H1 (cell line): Measurements from ENCODE around the gene SLC28A2. TPM values are rescaled to one million over a fixed set of nuclear protein-coding genes. Genes with fewer than 3 reads are reported as not detected.

Experiments used
- CTCF ChIA-PET: fragments of 300-600 bp; sonication (Branson Sonifier 250); formaldehyde crosslinking; loops from one replicate; lab custom pipeline; 2021; ENCODE audit not compliant: partially characterized antibody; lab: Charles Lee
- POLR2A ChIA-PET: fragments of 300-600 bp; sonication (Branson Sonifier 250); formaldehyde crosslinking; loops from one replicate; lab custom pipeline; 2021; ENCODE audit warnings: inconsistent platforms; ENCODE audit not compliant: partially characterized antibody; lab: Charles Lee
- DNase-seq, 2 experiments: peaks; one replicate each; pipeline versions ENCODE4 v3.0.0 to v3.0.0-alpha.2; 2010 to 2022; ENCODE audit warnings: low spot score in 2 of 2, low read depth in 1 of 2, mixed read lengths in 1 of 2
- FAIRE-seq: peaks from 2 replicates; lab custom pipeline; 2011; peaks lifted over from hg19 to GRCh38; lab: Jason Lieb, UNC
- H2AFZ ChIP-seq: 2 replicates; pipeline ENCODE4 v1.8.1; 2012; ENCODE audit warnings: low read length, inconsistent platforms
- H2AK5ac ChIP-seq: 2 replicates; pipeline ENCODE4 v1.6.1; 2013; ENCODE audit warnings: low read depth, low read length
- H2BK120ac ChIP-seq: replicated peaks from 2 replicates; pipeline ENCODE3; 2013; ENCODE audit warnings: low read depth, low read length, inconsistent platforms
- H2BK12ac ChIP-seq: 2 replicates; pipeline ENCODE4 v1.6.1; 2013; ENCODE audit warnings: low read depth, low read length
- H2BK15ac ChIP-seq: 2 replicates; pipeline ENCODE4 v1.6.1; 2013; ENCODE audit warnings: low read length
- H2BK20ac ChIP-seq: 2 replicates; pipeline ENCODE4 v1.6.1; 2013; ENCODE audit warnings: low read length
- H2BK5ac ChIP-seq: 2 replicates; pipeline ENCODE4 v1.6.1; 2013; ENCODE audit warnings: low read depth, low read length
- H3K14ac ChIP-seq: 2 replicates; pipeline ENCODE4 v1.6.1; 2013; ENCODE audit warnings: inconsistent platforms; ENCODE audit not compliant: insufficient read length
- H3K18ac ChIP-seq: 2 replicates; pipeline ENCODE4 v1.6.1; 2013; ENCODE audit warnings: low read length; ENCODE audit errors: extremely low read depth
- H3K23ac ChIP-seq: 2 replicates; pipeline ENCODE4 v1.6.1; 2013; ENCODE audit warnings: inconsistent platforms; ENCODE audit not compliant: insufficient read length
- H3K23me2 ChIP-seq: 2 replicates; pipeline ENCODE4 v1.6.1; 2013; ENCODE audit warnings: low read depth, low read length
- H3K27ac ChIP-seq: 2 replicates; pipeline ENCODE4 v1.6.1; 2011; ENCODE audit warnings: low read depth, low read length, inconsistent platforms
- H3K27me3 ChIP-seq, 4 experiments: replicated peaks in 1 of 4; 1 replicate in 1 of 4; 2 replicates in 3 of 4; pipeline versions ENCODE4 v1.6.1 to v1.8.1; 2011 to 2013; ENCODE audit warnings: low read length in 3 of 4, mild to moderate bottlenecking in 3 of 4, inconsistent platforms in 2 of 4, mixed read lengths in 2 of 4, moderate library complexity in 1 of 4; ENCODE audit not compliant: control insufficient read depth in 3 of 4, insufficient read depth in 3 of 4; ENCODE audit errors: extremely low read depth in 1 of 4
- H3K36me3 ChIP-seq, 4 experiments: 2 replicates each; pipeline versions ENCODE4 v1.6.1 to v1.8.1; 2011 to 2013; ENCODE audit warnings: mild to moderate bottlenecking in 4 of 4, low read length in 3 of 4, moderate library complexity in 2 of 4, control low read depth in 1 of 4, inconsistent platforms in 1 of 4; ENCODE audit not compliant: insufficient read depth in 4 of 4, control insufficient read depth in 2 of 4
- H3K4ac ChIP-seq: replicated peaks from 2 replicates; pipeline ENCODE3; 2013; ENCODE audit warnings: low read length, low read depth, mixed read lengths, inconsistent platforms; ENCODE audit not compliant: insufficient read length
- H3K4me1 ChIP-seq, 4 experiments: replicated peaks in 1 of 4; 1 replicate in 1 of 4; 2 replicates in 3 of 4; pipeline versions ENCODE4 v1.6.1 to v1.8.1; 2011 to 2013; ENCODE audit warnings: low read length in 3 of 4, inconsistent platforms in 2 of 4, mixed read lengths in 1 of 4; ENCODE audit not compliant: insufficient read depth in 4 of 4, control insufficient read depth in 3 of 4
- H3K4me2 ChIP-seq, 2 experiments: 2 replicates each; pipeline versions ENCODE4 v1.6.1 to v1.8.1; 2011 to 2013; ENCODE audit warnings: low read depth in 2 of 2, low read length in 2 of 2, control low read depth in 1 of 2, inconsistent platforms in 1 of 2, mild to moderate bottlenecking in 1 of 2; ENCODE audit not compliant: insufficient read depth in 1 of 2
- H3K4me3 ChIP-seq, 4 experiments: fragments of 200-600, 300-600 bp in 1 of 4; sonication (generic), shearing (Covaris generic), sonication (Bioruptor Twin) in 1 of 4; 2 replicates each; pipeline versions ENCODE4 v1.5.1 to v1.8.1; 2011 to 2016; ENCODE audit warnings: low read length in 4 of 4, low read depth in 3 of 4, control low read depth in 2 of 4, inconsistent platforms in 2 of 4, mild to moderate bottlenecking in 2 of 4, mixed read lengths in 1 of 4, moderate library complexity in 1 of 4; ENCODE audit not compliant: insufficient read depth in 2 of 4; ENCODE audit errors: extremely low read depth in 1 of 4
- H3K56ac ChIP-seq: replicated peaks from 2 replicates; pipeline ENCODE3; 2013; ENCODE audit warnings: low read depth, mild to moderate bottlenecking, mixed read lengths, low read length, inconsistent platforms; ENCODE audit not compliant: insufficient read length
- H3K79me1 ChIP-seq: 2 replicates; pipeline ENCODE4 v1.6.1; 2013; ENCODE audit warnings: low read depth, low read length, control low read depth
- H3K79me2 ChIP-seq, 2 experiments: 2 replicates each; pipeline versions ENCODE4 v1.6.1 to v1.8.1; 2012 to 2013; ENCODE audit warnings: low read length in 2 of 2, mild to moderate bottlenecking in 2 of 2, inconsistent platforms in 1 of 2; ENCODE audit not compliant: insufficient read depth in 2 of 2, control insufficient read depth in 1 of 2
- H3K9ac ChIP-seq, 4 experiments: replicated peaks in 1 of 4; 1 replicate in 1 of 4; 2 replicates in 3 of 4; pipeline versions ENCODE4 v1.6.1 to v1.8.1; 2011 to 2013; ENCODE audit warnings: low read depth in 3 of 4, low read length in 3 of 4, control low read depth in 2 of 4, mild to moderate bottlenecking in 2 of 4, moderate library complexity in 2 of 4, inconsistent platforms in 1 of 4; ENCODE audit errors: extremely low read depth in 1 of 4
- H3K9me3 ChIP-seq, 2 experiments: 2 replicates each; pipeline versions ENCODE4 v1.6.1 to v1.8.1; 2012 to 2013; ENCODE audit warnings: mild to moderate bottlenecking in 2 of 2, moderate library complexity in 2 of 2, control low read depth in 1 of 2, inconsistent platforms in 1 of 2, low read depth in 1 of 2, low read length in 1 of 2, mixed read lengths in 1 of 2; ENCODE audit not compliant: insufficient read depth in 2 of 2
- H4K20me1 ChIP-seq, 2 experiments: replicated peaks in 1 of 2; 2 replicates each; pipeline versions ENCODE3 to v1.8.1; 2011 to 2013; ENCODE audit warnings: inconsistent platforms in 2 of 2, low read length in 2 of 2, mild to moderate bottlenecking in 1 of 2; ENCODE audit not compliant: insufficient read depth in 2 of 2, control insufficient read depth in 1 of 2
- H4K5ac ChIP-seq: 2 replicates; pipeline ENCODE4 v1.6.1; 2013; ENCODE audit warnings: low read length, low read depth, mixed read lengths, inconsistent platforms; ENCODE audit not compliant: insufficient read length
- H4K8ac ChIP-seq: 2 replicates; pipeline ENCODE4 v1.8.0; 2013; ENCODE audit warnings: mild to moderate bottlenecking, moderate library complexity, low read length, inconsistent platforms; ENCODE audit not compliant: insufficient read depth; ENCODE audit errors: extremely low read depth
- H4K91ac ChIP-seq: replicated peaks from 2 replicates; pipeline ENCODE3; 2013; ENCODE audit warnings: low read length, mixed read lengths, inconsistent platforms; ENCODE audit not compliant: insufficient read length
- BACH1 ChIP-seq: IDR thresholded peaks from 2 replicates; pipeline ENCODE4 v1.6.1; 2012; ENCODE audit warnings: low read length, improper control_type of control experiment
- BCL11A ChIP-seq, 2 experiments: IDR thresholded peaks; one replicate each; pipeline ENCODE4 v1.6.1; 2011; ENCODE audit warnings: low read depth in 2 of 2, low read length in 2 of 2, mild to moderate bottlenecking in 2 of 2
- EP300 ChIP-seq, 2 experiments: IDR thresholded peaks; 1 replicate in 1 of 2; 2 replicates in 1 of 2; pipeline ENCODE4 v1.6.1; 2011 to 2012; ENCODE audit warnings: low read depth in 2 of 2, low read length in 2 of 2, mild to moderate bottlenecking in 2 of 2, borderline replicate concordance in 1 of 2, inconsistent platforms in 1 of 2, moderate library complexity in 1 of 2
- FOSL1 ChIP-seq: IDR thresholded peaks from 2 replicates; pipeline ENCODE4 v1.6.1; 2011; ENCODE audit warnings: mild to moderate bottlenecking, low read depth, low read length, moderate library complexity; ENCODE audit not compliant: insufficient read depth
- MAFK ChIP-seq: IDR thresholded peaks from 2 replicates; pipeline ENCODE4 v1.6.1; 2012; ENCODE audit warnings: low read depth, mild to moderate bottlenecking, improper control_type of control experiment, low read length
- PHF8 ChIP-seq: fragments of 200-600 bp; sonication (generic); conservative IDR thresholded peaks from 2 replicates; pipeline ENCODE4 v1.7.1; 2012; ENCODE audit warnings: low read depth, mild to moderate bottlenecking, inconsistent platforms, low read length, moderate library complexity
- ZNF274 ChIP-seq: IDR thresholded peaks from 2 replicates; pipeline ENCODE4 v1.7.0; 2012; ENCODE audit warnings: low read length, borderline replicate concordance; ENCODE audit errors: extremely low read depth
- WGBS, 2 experiments: shearing (Covaris generic) in 1 of 2; methylation state at CpG; one replicate each; pipeline versions ENCODE4 v1.1.6 to v1.1.7; 2013 to 2015; ENCODE audit warnings: low lambda C conversion rate in 2 of 2, mixed read lengths in 2 of 2, inconsistent platforms in 1 of 2, low coverage in 1 of 2, missing lambda C conversion rate in 1 of 2; ENCODE audit not compliant: insufficient replicate concordance in 2 of 2, insufficient coverage in 1 of 2, insufficient read length in 1 of 2; ENCODE audit errors: extremely low coverage in 1 of 2, missing lambda C conversion rate in 1 of 2; 5-methylcytosine and 5-hydroxymethylcytosine counted together
- polyA plus RNA-seq, 7 experiments: library from polyadenylated mRNA; depleted of rRNA in 3 of 7; stranded (reverse) in 5 of 7; unstranded in 2 of 7; fragments of >200 nt in 5 of 7; fragments of 200-250 nt in 2 of 7; gene quantifications; 1 replicate in 5 of 7; 2 replicates in 1 of 7; 4 replicates in 1 of 7; pipeline versions ENCODE4 v1.2.1 to v1.2.3, GENCODE V29; 2011 to 2013; ENCODE audit warnings: missing spikeins in 2 of 7, mixed read lengths in 2 of 7
- total RNA-seq: library from RNA; stranded (reverse); fragmentation: NEBNext Ultra II Directional; extraction: Animal tissue kit (Norgen Biotek cat#: 25700); gene quantifications from 2 replicates; pipeline ENCODE4 v1.2.1, GENCODE V29; 2021
- TF ChIP-seq, protein P1 (sequence below): IDR thresholded peaks from 2 replicates; pipeline ENCODE4 v1.6.1; 2012; ENCODE audit warnings: inconsistent platforms
- TF ChIP-seq, protein P2 (sequence below): IDR thresholded peaks from 2 replicates; pipeline ENCODE4 v1.6.1; 2011; ENCODE audit warnings: low read length, improper control_type of control experiment
- TF ChIP-seq, protein P3 (sequence below): IDR thresholded peaks from 2 replicates; pipeline ENCODE4 v1.6.1; 2012; ENCODE audit warnings: inconsistent platforms

SLC28A2 gene
- total and polyA plus RNA-seq, 2 of the 8 experiments (the other 6 are each of a cell fraction or from before 2014, with no cell fraction given), result 0.11 TPM; not detected in 1

DNA sequence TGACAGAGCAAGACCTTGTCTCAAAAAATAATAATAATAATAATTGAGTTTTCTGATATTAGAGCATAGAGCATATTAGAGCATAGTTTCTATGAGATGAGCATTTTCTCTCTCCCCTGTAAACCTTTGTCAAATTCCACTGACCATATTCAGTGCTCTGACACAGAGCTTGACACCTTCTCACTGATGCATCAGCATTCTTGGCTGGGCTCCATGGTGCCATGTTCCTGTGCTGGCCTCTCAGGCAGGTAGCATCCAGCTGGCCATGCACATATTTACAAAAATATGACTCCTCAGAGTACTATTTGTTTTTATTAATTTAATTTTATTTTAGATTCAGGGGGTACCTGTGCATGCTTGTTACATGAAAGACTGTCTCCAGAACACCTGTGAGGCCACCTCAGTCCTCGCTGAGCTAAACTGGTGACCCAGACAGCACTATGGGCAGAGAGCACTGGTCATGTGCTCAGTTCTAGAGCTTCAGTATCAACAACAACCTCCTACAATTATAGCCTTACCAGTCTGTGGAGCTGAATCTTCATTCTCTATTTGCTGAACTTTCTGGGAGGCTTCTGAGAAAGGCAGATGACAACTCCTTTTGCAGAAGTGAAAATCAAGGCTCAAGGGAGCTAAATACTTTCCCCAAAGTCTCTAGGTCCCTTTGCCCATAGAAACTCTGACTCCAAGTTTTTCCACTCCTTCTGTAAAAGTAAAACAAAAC, 21.6 kb upstream of the SLC28A2 start:
- no peaks in the 10 kb centered on the region for H3K27me3 ChIP-seq
- no peak overlapping the region for H3K56ac ChIP-seq
- no peak overlapping the region for H2BK120ac ChIP-seq
- no peak overlapping the region for H3K18ac ChIP-seq
- H4K91ac ChIP-seq, result no peak overlapping the region
- H2BK15ac ChIP-seq, result no peak overlapping the region
- H2AFZ ChIP-seq, result no peak overlapping the region
- H3K9ac ChIP-seq, result no peak overlapping the region
- H3K23ac ChIP-seq, result no peak overlapping the region
- no peak overlapping the region for H4K5ac ChIP-seq
- peaks cover 5 to 17% of the 10 kb centered on the region in 2 experiments; a peak in 2 of 4 replicates for H3K9me3 ChIP-seq
- no peak for FAIRE-seq
- no peaks in the 10 kb centered on the region for H3K36me3 ChIP-seq
- no peak overlapping the region for H3K4me2 ChIP-seq
- no peaks in the 10 kb centered on the region for H3K79me1 ChIP-seq
- no peak for DNase-seq
- H3K23me2 ChIP-seq, result no peaks in the 10 kb centered on the region
- H2BK5ac ChIP-seq, result no peak overlapping the region
- H3K4ac ChIP-seq, result no peak overlapping the region
- H3K79me2 ChIP-seq, result no peaks in the 10 kb centered on the region
- no peaks in the 10 kb centered on the region for H3K4me1 ChIP-seq
- no peak overlapping the region for H3K14ac ChIP-seq
- H4K8ac ChIP-seq, result no peak overlapping the region
- H2AK5ac ChIP-seq, result no peak overlapping the region
- ChIA-PET CTCF (interaction anchor here (1.3 to 2.8 kb wide), 8 partner anchors 9 to 33 kb away, joined by 3 to 11 read pairs (median 6); partner anchors contain the start of gene SLC28A2), POLR2A (no interaction called here)
- H2BK20ac ChIP-seq, result no peak overlapping the region
- H3K4me3 ChIP-seq, result no peak overlapping the region
- WGBS, 2 experiments, result 0% methylated on average over 1 of the region's 1 CpG; no CpG with 5 or more reads in 1 of the 2 experiments
- no peak overlapping the region for H3K27ac ChIP-seq
- no peaks in the 10 kb centered on the region for H4K20me1 ChIP-seq
- H2BK12ac ChIP-seq, result no peak overlapping the region
- no peak for TF ChIP-seq BACH1
- TF ChIP-seq EP300 (IDR thresholded peaks at IDR 0.05; ENCODE audit: borderline replicate concordance in 1 of 2, low read depth in 2 of 2, low read length in 2 of 2), result no peak
- no peak for TF ChIP-seq FOSL1
- no peak for TF ChIP-seq ZNF274
- TF ChIP-seq, protein P1, sequence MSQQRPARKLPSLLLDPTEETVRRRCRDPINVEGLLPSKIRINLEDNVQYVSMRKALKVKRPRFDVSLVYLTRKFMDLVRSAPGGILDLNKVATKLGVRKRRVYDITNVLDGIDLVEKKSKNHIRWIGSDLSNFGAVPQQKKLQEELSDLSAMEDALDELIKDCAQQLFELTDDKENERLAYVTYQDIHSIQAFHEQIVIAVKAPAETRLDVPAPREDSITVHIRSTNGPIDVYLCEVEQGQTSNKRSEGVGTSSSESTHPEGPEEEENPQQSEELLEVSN, result no peak
- TF ChIP-seq, protein P2, sequence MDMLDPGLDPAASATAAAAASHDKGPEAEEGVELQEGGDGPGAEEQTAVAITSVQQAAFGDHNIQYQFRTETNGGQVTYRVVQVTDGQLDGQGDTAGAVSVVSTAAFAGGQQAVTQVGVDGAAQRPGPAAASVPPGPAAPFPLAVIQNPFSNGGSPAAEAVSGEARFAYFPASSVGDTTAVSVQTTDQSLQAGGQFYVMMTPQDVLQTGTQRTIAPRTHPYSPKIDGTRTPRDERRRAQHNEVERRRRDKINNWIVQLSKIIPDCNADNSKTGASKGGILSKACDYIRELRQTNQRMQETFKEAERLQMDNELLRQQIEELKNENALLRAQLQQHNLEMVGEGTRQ, result no peak
- TF ChIP-seq, protein P3, sequence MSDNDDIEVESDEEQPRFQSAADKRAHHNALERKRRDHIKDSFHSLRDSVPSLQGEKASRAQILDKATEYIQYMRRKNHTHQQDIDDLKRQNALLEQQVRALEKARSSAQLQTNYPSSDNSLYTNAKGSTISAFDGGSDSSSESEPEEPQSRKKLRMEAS, result no peak
- TF ChIP-seq MAFK, result no peak
- TF ChIP-seq PHF8, result no peak
- TF ChIP-seq BCL11A (IDR thresholded peaks at IDR 0.05; ENCODE audit: low read depth in 2 of 2, low read length in 2 of 2), result no peak
